DND-41 (cell line): Measurements from ENCODE around the gene ADD1.

Experiments used
- CTCF ChIP-seq: IDR thresholded peaks from 2 replicates; pipeline ENCODE4 v1.5.1; 2012; ENCODE audit warnings: borderline replicate concordance, low read length, moderate library complexity, mild to moderate bottlenecking; ENCODE audit not compliant: poor library complexity, severe bottlenecking; ENCODE audit errors: extremely low read depth
- EZH2 ChIP-seq: IDR thresholded peaks from 3 replicates; pipeline ENCODE4 v1.6.1; 2012; ENCODE audit warnings: borderline replicate concordance, low read depth, mild to moderate bottlenecking, moderate library complexity, low read length, inconsistent platforms; ENCODE audit not compliant: severe bottlenecking

GRCh38 chr4:2833671-2834000, 10.0 kb upstream of the ADD1 start:
- TF ChIP-seq CTCF (no peak), EZH2 (no peak)
